Ammon's horn (tissue), 1 donor: ENCODE data around the gene ZNF624.

ENCODE experiments used
- DNase-seq: peaks from one replicate; pipeline ENCODE4 v3.0.0-alpha.2; 2016; ENCODE audit warnings: low spot score

Gene ZNF624

DNA sequence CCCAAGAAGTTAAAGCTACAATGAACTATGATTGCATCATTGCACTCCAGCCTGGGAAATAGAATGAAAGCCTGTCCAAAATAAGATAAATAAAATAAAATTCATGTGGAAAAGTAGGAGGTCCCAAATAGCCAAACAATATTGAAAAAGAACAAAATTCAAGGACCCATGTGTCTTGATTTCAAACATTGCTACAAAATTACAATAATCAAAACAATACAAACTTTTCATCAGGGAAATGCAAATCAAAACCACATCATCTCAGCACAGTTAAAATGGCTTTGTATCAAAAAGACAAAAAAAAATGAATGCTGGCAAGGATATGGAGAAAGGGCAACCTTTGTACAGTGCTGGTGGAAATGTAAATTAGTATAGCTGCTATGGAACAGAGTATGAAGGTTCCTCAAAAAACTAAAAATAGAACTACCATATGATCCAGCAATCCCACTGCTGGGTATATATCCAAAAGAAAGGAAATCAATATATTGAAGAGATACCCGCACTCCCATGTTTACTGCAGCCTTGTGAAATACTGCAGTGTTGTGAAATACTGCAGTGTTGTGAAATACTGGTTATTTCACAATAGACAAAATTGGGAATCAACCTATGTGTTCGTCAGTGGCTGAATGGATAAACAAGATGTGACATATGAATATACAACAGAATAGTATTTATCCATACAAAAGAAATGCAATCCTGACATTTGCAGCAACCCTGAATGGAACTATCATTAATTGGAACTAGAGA is 60.1 kb downstream of the ZNF624 start:
- no peak for DNase-seq

DNA sequence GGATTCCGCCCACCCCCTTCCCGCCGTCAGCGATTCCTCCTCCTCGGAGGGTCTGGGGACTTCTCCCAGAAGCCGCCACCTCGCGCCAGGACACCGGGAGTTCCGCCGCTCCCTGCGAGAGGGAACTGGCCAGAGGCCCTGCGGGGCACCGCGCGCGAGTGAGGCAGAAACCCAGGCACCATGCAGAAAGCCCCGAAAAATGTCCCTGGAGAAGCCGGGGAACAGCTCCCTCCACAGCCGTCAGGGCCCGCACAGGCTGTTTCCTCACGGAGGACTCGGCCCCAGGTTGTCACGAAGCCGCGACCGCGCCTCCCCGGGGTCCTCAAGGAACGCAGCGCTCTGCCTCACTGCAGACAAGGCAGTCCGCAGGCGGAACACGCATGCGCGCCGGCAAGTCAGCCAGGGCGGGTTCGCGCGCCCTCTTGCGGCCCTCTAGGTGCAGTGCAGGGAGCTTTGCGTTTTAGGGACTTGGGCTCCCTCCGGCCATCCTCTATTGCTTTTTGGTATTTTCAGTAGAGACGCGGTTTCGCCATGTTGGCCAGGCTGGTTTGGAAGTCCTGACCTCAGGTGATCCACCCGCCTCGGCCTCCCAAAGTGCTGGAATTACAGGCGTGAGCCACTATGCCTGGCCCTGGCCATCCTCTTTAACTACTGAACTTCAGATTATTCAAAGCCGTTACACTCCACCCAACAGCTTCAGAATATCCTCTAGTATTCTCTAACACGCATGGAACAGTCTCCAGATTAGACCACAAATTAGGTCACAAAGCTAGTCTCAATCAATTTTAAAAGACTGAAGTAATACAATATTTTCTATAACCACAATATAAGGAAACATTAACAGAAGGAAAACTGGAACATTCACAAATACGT is 64.3 kb downstream of the ZNF624 start:
- peak; percentile 93 for DNase-seq

DNA sequence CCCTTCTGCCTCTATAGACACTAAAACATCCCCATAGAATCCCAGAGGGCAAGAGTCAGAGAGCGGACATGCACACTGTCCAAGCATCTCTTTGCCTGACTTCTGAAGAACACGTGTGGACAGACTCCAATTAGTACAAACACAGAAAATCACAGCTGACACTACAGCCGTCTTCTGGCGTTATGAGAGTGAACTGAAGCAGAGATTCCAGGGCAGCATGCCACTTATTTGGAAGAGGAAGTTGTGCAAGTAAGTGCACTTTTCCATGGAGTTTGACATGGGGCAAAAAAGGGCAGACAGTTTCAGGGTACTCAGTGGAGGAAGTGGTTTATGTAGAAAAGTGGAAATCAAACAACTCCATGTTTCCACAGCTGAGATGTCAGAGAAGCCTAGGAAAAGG is 67.9 kb downstream of the ZNF624 start:
- DNase-seq = no peak

DNA sequence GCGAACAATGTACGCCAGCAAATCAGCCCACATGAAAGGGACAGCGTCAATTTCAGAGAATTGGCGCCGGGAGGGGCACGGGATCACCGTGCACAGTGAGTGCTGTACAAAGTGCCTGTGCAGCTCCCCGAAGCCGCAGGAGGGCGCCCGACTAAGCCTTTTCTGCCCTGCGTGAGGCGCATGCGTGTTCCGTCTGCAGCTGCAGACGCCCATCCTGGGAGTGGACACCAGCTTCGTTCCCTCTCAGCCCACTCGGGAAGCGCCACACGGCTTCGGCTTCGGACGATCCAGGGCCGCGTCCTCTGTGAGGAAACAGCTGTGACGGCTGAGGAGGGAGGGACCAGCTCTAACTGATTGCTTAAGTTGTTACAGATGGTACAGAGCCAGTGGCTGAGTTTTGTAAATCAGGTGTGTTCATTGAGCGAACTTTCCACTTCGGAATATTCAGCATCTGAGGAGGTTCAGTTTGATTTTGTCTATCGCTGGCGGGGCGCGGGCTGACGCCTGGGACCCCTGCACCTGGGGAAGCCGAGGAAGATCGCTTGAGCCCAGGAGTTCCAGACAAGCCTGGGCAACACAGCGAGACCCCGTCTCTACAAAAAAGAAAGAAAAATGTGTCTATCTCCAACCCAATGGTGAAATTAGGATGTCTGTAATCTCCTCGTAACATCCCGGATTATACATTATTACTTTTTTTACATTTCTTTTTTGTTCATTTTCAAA is 69.2 kb downstream of the ZNF624 start:
- peak; percentile 95 for DNase-seq

DNA sequence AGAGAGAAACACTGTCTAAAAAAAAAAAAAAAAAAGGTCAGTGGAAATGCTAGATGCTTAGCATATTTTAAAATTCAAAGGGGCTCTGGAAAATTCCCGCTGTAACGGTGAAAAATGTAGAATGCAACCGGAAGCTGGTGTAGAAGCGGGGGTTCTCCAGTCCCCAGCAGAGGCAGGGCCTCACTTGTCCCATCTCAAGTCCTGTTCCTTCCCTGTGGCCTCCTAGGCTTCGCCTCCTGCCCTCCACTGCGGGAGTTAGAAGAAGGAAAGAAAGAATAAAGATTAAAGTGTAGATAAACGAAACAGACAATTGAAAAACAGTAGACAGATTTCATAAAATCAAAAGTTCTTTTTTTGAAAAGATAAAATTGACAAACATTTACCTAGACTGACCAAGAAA is 69.9 kb downstream of the ZNF624 start:
- no peak for DNase-seq

DNA sequence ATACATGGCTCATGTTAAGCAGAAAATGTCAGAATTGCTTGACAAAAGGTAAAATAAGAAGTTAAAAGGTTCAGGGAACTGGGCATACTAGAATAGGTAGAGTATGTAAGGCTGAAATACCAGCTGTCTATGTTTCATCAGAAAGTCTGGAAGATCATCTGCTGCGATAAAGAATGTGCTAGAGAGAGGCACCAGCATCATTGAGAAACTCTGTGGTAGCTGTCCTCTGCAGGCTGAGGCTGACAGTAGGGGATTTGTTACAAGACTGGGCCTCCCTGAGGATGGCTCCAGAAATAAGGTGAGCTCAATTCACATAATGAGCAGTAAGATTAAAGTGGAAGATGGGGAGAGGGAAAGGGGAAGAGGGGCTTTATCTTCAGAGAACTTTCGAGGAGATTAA is 80.2 kb downstream of the ZNF624 start:
- no peak for DNase-seq
